ENCODE measurements around the gene TEC.

DNA sequence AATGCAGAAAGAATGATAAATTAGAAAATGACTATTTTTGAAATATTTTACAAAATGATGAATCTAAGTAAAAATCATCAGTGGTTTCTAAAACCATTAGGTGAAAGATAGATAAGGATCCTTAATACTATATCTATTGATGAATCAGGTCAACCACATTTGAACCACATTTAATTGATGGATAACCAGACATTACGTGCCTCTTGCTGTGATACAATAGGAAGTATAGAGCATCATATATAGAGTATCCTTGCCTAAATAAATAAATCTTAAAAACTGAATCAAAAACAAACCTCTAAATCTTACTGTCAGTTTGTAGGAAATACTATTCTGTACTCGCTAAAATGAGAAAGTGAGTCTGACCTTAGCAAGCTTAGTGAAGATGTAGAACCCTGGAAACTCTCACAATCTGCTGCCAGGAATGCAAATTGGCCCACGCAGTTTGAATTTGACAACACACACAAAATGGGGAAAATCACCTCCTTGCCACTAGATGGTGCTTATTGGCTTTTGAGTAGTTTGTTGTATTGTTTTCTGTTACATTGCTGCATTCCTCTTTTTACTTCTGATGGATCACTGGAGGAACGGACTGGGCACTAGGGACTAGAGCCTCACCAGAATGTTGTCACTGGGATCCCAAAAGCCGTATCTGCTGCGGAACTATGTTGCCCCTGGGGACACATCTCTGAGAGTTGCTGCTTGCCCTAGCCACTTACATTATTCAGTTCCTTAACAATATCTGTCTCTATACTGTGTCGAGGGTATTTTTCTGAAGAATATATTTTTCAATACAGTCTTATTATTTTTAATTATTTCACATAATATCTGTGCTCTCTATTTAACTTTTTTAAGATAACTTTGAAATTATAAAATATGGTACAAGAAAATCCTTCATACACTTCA is 46.3 kb upstream of the TEC start:
- TF ChIP-seq, protein P1, sequence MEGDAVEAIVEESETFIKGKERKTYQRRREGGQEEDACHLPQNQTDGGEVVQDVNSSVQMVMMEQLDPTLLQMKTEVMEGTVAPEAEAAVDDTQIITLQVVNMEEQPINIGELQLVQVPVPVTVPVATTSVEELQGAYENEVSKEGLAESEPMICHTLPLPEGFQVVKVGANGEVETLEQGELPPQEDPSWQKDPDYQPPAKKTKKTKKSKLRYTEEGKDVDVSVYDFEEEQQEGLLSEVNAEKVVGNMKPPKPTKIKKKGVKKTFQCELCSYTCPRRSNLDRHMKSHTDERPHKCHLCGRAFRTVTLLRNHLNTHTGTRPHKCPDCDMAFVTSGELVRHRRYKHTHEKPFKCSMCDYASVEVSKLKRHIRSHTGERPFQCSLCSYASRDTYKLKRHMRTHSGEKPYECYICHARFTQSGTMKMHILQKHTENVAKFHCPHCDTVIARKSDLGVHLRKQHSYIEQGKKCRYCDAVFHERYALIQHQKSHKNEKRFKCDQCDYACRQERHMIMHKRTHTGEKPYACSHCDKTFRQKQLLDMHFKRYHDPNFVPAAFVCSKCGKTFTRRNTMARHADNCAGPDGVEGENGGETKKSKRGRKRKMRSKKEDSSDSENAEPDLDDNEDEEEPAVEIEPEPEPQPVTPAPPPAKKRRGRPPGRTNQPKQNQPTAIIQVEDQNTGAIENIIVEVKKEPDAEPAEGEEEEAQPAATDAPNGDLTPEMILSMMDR (IDR thresholded peaks at IDR 0.05) = peak; percentile 64 to 78 (median 72)
- no peak for TF ChIP-seq POLR2A (IDR thresholded peaks at IDR 0.05)
